Left colon (tissue), 2 donors: Measurements from ENCODE around the gene PPFIBP1. TPM values are rescaled to one million over a fixed set of nuclear protein-coding genes. Genes with fewer than 3 reads are reported as not detected.
A peak's percentile ranks its signal among the peaks of the same experiment; 100 is the strongest.
"Not testable (repeated sequence)": the region's sequence is repeated elsewhere in the genome, so short reads cannot be mapped to it uniquely, and the experiment has no call there.

Source experiments
- ATAC-seq: fragments of 200-7000 bp; cut with Tn5 transposase; one replicate; pipeline ENCODE4 v1.9.1; 2020; ENCODE audit warnings: mild to moderate bottlenecking, moderate library complexity
- DNase-seq, 2 donors: peaks; one replicate each; pipeline ENCODE4 v3.0.0-alpha.2; 2020
- intact Hi-C, 2 donors: fragments of 100-400 bp; cut with DNase I in 1 of 2; cut with micrococcal nuclease in 1 of 2; formaldehyde crosslinking; loops; one replicate each; pipeline versions ENCODE4 v1.11.2 to v1.14.0; 2022; cut with DNase I, micrococcal nuclease
- total RNA-seq, 2 donors: library from RNA; stranded (reverse); fragmentation: NEBNext Ultra II Directional; extraction: Animal tissue kit (Norgen Biotek cat#: 25700); gene quantifications; one replicate each; pipeline ENCODE4 v1.2.1, GENCODE V29; 2021
- donor health status: DM: no; HTN: no; CAD: no.
- donor health status: DM: yes; HTN: yes; CAD: no.

Gene PPFIBP1
- total RNA-seq, 2 donors from 2014 or later, result 40.9 to 43.1 TPM

GRCh38 chr12:27709932-27710591, 186.1 kb downstream of the PPFIBP1 start:
- ATAC-seq (peak; percentile 69), DNase-seq (peak in 1 of 2 donors; percentile 39)
- intact Hi-C loops, result no loop called here

- DNase-seq (peak; percentile 93), ATAC-seq (peak; percentile 96)
- intact Hi-C loops, result no loop called here
Measured at GRCh38 chr12:27710592-27711316, 186.7 kb downstream of the PPFIBP1 start, which contains the start of gene MRPS35. Gene MRPS35 (plus strand): TSS chr12:27710832. CDS start chr12:27710844, 12 bp downstream.

DNA sequence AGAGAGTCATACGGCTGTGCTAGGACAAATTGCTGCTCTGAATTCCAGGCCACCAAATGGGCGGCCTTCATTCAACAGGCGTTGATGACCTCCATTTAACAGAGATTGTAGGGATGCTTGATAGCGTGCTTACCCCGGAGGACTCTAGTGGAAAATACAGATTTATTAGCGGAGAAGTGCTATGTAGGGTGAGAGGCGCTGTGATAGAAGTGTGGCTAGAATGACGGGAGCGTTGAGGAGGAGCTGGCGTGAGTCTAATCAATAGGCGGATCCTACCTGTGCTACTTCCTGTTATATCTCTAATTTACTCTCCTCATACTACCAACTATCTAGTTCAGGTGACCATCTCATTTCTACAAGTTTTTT, 187.3 kb downstream of the PPFIBP1 start:
- DNase-seq, result no peak
- intact Hi-C loops, result no loop called here
- ATAC-seq, result peak; percentile 65

DNA sequence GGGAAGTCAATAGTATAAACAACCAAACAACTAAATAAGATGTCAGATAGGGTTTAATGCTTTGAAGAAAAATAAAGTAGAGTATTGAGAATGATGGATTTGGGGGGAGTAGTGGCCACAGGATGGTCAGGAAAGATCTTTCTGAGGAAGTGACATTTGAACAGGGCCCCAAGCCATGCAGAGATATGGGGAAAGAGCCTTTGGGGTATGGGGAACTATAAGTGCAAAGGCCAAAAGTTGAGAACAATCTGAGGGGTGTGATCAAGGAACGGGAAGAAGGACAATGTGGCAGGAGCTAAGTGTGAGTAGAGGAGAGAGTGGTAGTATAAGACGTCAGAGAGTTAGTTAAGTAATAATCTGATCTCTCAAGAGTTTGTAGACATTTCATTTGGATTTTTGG, 188.0 kb downstream of the PPFIBP1 start:
- intact Hi-C loops, result no loop called here
- ATAC-seq (no peak), DNase-seq (no peak)

DNA sequence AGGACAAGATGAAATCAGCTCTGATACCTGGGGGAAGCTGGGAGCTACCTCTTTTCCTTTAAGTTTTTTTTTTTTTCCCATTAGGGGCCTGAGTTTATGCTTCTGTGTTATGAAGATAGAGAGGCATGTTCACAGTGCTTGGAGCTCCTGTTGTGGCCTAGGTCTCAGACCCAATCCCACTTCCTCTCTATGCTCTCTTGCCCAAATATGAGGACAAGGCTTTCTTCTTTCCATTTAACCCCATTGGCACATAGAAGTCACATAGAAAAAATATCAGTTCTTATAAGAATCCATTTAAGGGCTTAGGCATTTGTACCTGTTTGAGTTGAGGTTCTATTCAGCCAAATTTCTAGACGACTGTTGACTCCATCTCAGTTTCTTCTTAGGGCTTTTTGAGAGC, 199.2 kb downstream of the PPFIBP1 start:
- DNase-seq (no peak), ATAC-seq (no peak)
- intact Hi-C loops, result no loop called here

- DNase-seq, result no peak
- intact Hi-C loops, result loop anchor here in 1 of 2 donors (5.0 kb wide), 2 partner anchors 92 to 212 kb away; no protein-coding TSS in a partner anchor
- no peak for ATAC-seq
Measured at GRCh38 chr12:27730097-27730588, 206.1 kb downstream of the PPFIBP1 start.

DNA sequence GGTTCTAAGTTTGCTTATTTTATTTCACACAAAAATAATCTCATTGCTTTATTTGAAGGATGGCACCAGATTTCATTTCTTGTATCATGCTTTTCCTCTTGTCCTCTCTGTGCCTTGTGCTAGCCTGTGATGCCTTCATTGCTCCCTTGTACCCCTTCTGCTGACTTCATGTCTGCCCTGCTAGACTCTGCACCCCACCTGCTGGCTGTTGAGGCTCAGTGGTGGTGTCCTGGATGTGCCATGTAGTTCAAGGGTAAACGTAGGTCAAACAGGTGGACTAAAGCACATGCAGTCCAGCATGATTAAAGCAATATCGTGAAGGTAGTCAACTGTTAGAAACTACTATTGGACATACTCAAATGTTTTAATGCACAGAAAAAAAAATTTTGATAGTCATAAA, 208.3 kb downstream of the PPFIBP1 start:
- peak in 1 of 2 donors; percentile 38 for DNase-seq
- intact Hi-C loops, result loop anchor here in 1 of 2 donors (5.0 kb wide), 2 partner anchors 90 to 210 kb away; no protein-coding TSS in a partner anchor
- peak; percentile 86 for ATAC-seq

DNA sequence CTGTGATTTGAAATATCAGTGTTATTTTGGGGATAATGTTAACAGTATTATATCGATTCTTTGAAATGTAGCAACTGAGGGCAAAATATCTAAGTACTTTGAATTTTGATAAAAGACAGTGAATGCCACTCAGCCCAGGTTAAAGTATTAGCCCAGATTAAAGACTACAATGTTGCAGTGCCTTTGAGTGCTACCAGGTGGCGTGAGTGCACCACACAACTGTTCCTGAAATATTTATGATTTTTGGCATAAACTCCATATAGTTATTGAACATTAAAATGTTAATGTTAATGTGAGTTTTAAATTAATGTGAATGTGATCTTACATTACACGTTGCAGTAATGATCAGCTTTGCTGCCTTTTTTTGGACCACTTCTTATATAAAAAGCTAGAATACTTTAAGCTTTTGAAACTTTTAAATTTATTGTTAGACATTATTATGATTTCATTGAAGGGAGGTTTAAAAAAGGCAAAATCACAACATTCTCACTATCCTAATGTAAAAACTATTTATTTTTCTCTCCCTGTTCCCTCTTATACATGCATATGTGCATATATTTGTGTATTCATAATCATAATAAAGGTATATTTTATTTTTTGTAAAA, 209.1 kb downstream of the PPFIBP1 start:
- intact Hi-C loops, result loop anchor here in 1 of 2 donors (5.0 kb wide), 2 partner anchors 89 to 209 kb away; no protein-coding TSS in a partner anchor
- peak; percentile 82 for ATAC-seq
- DNase-seq, result peak in 1 of 2 donors; percentile 21

DNA sequence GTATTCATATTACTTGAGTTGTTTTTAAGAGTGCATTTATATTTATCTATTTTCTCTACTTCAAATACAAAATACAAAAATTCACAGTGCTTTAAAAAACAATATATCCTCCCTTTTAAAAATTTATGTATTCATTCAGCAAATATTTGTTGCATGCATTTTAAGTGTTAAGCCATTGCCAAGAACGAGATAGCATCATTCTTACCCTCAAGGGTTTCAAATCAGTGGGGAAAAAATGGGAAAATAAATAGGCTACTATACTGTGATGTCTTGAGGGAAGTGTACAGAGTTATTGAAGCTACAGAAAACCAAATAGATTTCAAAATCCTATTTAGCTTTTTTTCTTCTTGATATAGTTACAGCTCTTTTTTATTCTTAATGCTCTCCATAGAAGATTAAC, 209.8 kb downstream of the PPFIBP1 start:
- no peak for ATAC-seq
- no peak for DNase-seq
- intact Hi-C loops, result loop anchor here in 1 of 2 donors (5.0 kb wide), 2 partner anchors 89 to 209 kb away; no protein-coding TSS in a partner anchor

DNA sequence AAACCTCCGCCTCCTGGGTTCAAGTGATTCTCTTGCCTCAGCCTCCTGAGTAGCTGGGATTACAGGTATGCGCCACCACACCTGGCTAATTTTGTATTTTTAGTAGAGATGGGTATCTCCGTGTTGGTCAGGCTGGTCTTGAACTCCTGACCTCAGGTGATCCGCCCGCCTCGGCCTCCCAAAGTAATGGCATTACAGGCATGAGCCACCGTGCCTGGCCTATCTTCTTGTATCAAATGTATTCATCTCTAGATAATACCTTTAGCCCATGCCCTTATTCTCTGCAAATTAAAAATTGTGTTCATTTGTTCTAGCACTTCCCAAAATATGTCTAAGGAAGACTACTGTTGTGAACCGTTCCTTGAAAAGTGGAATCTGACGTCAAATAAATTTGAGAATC, 210.3 kb downstream of the PPFIBP1 start:
- intact Hi-C loops, result loop anchor here in 1 of 2 donors (5.0 kb wide), 2 partner anchors 88 to 208 kb away; no protein-coding TSS in a partner anchor
- ATAC-seq, result not testable (repeated sequence)

DNA sequence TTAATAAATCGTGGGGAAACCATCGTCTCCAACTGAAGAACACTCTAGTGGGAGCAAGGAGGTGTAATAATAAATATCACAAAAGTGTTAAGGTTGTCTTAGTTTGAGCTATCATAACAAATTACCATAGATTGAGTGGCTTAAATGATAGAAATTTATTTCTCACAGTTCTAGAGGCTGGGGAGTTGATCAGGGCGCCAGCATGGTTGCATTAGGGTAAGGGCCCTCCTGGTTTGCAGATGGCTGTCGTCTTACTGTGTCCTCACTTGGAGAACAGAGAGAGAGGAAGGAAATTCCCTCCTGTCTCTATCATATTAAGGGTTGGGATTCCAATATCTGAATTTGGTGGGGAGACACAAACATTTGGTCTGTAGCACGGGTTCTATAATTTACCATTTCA, 219.6 kb downstream of the PPFIBP1 start:
- DNase-seq (no peak), ATAC-seq (no peak)
- intact Hi-C loops, result no loop called here

More for the DNA sequence above, 210.3 kb downstream of the PPFIBP1 start:
- DNase-seq, result not testable (repeated sequence)

Other genes with a start within 250 kb of the PPFIBP1 start
- gene BMAL2, start 191.4 kb upstream of the PPFIBP1 start, total RNA-seq, result 1 to 10 TPM; 3.6 to 4.3 TPM
- gene SMCO2, start 77.5 kb upstream of the PPFIBP1 start, total RNA-seq, result not detected
- gene REP15, start 172.2 kb downstream of the PPFIBP1 start, total RNA-seq, result 10 to 100 TPM; 53.9 to 59.1 TPM
- gene MRPS35, start 186.6 kb downstream of the PPFIBP1 start, total RNA-seq, result 10 to 100 TPM; 59.1 to 72.2 TPM